GM10266 (cell line): ENCODE results near the gene PTGDS.
A peak's percentile ranks its signal among the peaks of the same experiment; 100 is the strongest.

ENCODE experiments used
- DNase-seq: peaks from one replicate; pipeline ENCODE4 v3.0.0; 2012; ENCODE audit errors: extremely low spot score
- TF ChIP-seq, protein P1 (sequence below): IDR thresholded peaks from 2 replicates; pipeline ENCODE4 v1.5.1; 2012; ENCODE audit warnings: mild to moderate bottlenecking, low read depth; ENCODE audit not compliant: control insufficient read depth, insufficient read depth; ENCODE audit errors: missing control alignments

PTGDS gene

DNA sequence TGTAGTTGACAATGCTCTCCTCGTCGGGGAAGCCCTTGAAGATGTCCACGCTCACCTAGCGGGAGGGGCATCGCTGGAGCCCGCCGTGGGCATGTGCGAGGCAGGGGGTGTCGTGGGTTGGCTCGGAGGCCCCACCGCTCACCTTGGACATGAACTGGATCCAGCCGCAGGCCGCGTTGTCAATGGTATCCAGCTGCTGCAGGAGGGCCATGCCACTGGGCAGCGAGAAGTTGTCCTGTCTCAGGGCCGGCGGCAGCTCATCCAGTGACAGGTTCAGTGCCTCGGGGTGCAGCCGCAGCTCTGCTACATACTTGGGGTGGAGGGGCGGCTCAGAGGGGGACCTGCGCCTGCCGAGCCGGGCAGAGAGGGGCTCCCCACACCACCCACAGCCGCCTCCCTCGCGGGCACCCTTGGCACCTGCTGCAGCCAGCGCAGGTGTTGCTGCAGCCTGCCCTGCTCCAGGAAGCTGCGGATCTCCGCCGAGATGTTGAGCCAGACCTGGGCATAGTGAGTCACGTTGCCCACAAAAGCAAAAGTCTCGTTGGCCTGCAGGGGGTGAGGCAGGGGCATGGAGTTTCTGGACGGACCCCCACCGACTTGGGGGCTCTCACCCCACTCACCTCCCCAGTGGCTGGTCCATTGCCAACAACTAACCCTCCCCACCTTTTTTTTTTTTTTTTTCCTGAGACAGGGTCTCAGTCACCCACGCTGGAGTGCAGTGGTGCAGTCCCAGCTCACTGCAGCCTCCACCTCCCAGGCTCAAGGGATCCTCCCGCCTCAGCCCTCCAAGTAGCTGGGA lies 41.7 kb downstream of the PTGDS start:
- DNase-seq, result no peak
- TF ChIP-seq, protein P1, sequence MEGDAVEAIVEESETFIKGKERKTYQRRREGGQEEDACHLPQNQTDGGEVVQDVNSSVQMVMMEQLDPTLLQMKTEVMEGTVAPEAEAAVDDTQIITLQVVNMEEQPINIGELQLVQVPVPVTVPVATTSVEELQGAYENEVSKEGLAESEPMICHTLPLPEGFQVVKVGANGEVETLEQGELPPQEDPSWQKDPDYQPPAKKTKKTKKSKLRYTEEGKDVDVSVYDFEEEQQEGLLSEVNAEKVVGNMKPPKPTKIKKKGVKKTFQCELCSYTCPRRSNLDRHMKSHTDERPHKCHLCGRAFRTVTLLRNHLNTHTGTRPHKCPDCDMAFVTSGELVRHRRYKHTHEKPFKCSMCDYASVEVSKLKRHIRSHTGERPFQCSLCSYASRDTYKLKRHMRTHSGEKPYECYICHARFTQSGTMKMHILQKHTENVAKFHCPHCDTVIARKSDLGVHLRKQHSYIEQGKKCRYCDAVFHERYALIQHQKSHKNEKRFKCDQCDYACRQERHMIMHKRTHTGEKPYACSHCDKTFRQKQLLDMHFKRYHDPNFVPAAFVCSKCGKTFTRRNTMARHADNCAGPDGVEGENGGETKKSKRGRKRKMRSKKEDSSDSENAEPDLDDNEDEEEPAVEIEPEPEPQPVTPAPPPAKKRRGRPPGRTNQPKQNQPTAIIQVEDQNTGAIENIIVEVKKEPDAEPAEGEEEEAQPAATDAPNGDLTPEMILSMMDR, result no peak

DNA sequence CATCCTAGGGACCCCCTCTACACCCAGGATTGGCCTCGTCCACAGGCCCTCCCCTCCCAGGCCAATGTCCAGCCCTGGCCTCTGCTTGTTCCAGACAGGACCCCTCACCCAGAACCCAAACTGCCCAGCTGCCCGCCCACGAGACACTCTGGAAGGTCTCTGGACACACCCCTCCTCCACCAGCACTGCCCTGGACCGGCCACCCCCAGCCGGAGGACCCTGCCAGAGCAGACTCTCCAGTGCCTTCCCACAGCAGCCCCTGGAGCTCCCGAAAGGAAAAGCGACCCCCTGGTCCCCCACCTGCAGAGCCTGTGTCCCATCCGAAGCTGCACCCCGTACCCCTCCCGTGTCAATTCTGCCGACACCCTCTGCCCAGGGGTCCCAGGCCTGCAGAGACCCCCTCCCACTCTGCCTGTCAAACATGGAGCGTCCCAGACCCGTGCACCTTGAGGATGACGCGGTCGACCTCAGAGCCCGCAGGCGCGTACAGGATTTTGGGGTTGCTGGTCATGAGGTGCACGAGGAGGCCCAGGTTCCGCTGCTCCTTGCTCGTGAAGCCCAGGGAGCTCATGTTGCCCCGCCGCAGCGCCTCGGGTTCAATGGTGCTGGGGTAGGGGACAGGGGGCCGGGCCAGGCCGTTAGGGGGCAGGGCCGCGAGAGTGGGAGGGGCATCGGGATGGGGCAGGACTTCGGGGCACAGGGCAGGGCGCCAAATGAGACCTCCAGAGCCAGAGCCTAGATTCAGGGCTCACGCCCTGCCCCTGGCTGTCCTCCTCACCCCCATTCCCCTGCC lies 42.8 kb downstream of the PTGDS start:
- DNase-seq, result no peak
- TF ChIP-seq, protein P1, result no peak

DNA sequence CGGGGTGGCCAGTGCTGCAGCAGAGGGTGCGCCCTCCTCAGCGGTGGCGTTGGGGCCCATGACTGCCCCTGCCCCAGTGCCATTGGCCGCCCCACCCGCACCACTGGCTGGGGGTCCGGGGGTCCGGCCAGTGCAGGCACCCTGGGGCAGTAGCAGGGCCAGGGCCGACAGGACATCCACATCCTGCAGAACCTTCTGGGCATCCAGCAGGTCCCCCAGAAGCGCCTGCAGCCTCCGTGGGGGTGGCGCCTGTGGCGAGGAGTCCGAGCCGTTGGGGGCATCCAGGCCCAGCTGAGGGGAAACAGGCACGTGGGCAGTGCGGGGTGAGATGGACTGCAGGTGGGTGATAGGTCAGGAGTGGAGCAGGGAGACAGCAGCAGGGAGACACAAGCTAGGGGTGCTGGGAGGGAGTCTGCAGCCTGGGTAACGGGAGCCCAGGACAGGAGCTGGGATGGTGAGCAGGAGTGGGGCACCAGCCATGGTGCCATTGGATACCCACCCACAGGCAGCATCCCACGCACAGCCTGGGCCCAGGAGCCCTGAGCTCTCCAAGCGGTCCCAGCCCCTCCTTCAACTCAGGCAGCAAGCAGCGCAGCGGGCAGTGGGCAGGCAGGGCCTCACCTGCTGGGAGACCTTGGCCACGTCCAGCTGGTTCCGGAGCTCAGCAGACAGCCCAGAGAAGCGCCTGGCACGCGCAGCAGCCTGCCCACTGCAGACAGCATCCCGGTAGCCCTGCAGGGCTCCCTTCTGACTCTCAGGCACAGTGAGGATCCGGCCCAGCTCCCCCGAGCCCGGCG lies 43.7 kb downstream of the PTGDS start:
- DNase-seq, result no peak
- TF ChIP-seq, protein P1, result no peak

DNA sequence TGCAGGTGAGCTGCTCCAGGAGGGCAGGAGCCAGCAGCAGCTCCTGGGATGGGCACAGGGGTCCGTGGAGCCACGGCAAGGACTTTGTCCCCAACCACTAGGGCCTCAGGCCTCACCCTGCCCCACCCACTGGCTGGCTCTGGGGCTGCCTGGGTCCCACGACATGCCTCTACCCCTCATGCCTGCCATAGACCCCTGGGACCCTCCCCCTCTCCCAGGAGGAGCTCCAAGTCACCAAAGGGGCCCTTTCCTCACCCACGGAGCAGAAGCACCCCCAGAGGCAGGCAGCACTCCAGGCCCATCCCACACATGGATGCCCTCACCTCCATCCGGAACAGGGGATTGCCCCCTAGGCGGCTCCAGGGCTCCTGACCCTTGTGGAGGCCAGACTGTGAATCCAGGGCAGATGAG lies 44.3 kb downstream of the PTGDS start:
- TF ChIP-seq, protein P1, result no peak

DNA sequence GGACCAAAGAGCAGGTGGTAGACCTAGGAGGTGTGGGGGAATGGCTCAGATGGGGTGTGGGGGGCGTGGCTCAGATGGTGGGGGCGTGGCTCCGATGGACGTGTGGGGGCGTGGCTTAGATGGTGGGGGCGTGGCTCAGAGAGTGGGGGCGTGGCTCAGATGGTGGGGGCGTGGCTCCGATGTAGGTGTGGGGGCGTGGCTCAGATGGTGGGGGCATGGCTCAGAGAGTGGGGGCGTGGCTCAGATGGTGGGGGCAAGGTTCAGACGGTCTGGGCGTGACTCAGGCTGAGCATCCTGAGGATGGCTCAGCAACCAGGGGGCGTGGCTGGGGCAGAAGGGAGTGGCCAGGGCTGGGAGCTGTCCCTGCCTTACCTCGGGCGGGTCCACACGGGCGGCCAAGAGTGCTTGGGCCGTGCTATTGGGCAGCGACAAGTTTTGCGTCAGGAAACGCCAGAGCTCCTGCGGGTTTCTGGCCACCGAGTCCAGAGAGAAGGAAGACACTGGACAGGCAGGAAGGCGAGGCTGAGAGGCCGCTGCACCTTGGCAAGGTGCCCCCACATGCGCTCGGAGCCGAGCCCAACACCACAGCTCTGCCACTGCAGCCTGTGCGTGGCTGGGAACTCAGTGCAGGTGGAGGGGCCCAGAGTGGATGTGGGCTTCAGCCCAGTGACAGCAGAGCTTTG lies 44.8 kb downstream of the PTGDS start:
- DNase-seq, result peak; percentile 82
- TF ChIP-seq, protein P1, result no peak

More for the DNA sequence above, 44.3 kb downstream of the PTGDS start:
- no peak for DNase-seq

DNA sequence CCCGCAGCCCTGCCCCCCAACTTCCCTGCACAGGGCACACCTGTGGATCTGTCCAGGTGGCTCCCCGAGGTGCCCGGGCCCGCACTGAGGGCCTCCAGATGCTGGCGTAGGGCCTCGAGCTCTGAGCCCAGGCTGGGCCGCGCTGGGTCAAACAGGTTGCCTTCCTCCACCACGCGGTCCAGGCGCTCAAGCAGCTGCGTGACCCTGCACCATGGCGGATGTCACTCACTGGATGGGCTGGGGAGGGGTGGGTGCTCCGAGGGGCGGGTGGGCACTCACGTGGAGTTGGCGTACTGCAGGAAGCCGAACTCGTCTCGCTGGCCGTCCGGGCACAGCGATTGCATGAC lies 45.3 kb downstream of the PTGDS start:
- TF ChIP-seq, protein P1, result no peak
- DNase-seq, result no peak
